ENCODE measurements around the gene SLC2A11. TPM values are rescaled to one million over a fixed set of nuclear protein-coding genes. Genes with fewer than 3 reads are reported as not detected.

The SLC2A11 gene
- 10.3 and 14.2 TPM in 2 replicates for total RNA-seq

GRCh38 chr22:23857606-23858483, at the start of gene SLC2A11:
SLC2A11 (plus strand) TSS chr22:23857875; CDS start chr22:23858000, 125 bp downstream.

GRCh38 chr22:23838681-23839468, 18.8 kb upstream of the SLC2A11 start, which contains the start of gene DERL3:
DERL3 (minus strand) TSS chr22:23839006; CDS start chr22:23838987, 19 bp downstream.

GRCh38 chr22:23893945-23894709, 36.5 kb downstream of the SLC2A11 start, which contains the start of gene MIF:
MIF (plus strand) TSS chr22:23894383; CDS start chr22:23894475, 92 bp downstream.

Other genes starting within 250 kb of the SLC2A11 start
- gene DRICH1, start 225.6 kb upstream of the SLC2A11 start, total RNA-seq, result not detected in 2 replicates
- not detected in 2 replicates for gene RGL4, start 166.9 kb upstream of the SLC2A11 start, total RNA-seq
- gene ZNF70, start 106.8 kb upstream of the SLC2A11 start, total RNA-seq, result 2.8 and 4.1 TPM in 2 replicates
- gene VPREB3, start 103.5 kb upstream of the SLC2A11 start, total RNA-seq, result 0.25 TPM in 1 of 2 replicates, not detected in the other
- gene C22orf15, start 94.9 kb upstream of the SLC2A11 start, total RNA-seq, result 0.65 and 2.7 TPM in 2 replicates
- 10.9 and 40.6 TPM in 2 replicates for gene CHCHD10, start 89.9 kb upstream of the SLC2A11 start, total RNA-seq
- 12.5 and 117 TPM in 2 replicates for gene MMP11, start 85.0 kb upstream of the SLC2A11 start, total RNA-seq
- gene SMARCB1, start 70.9 kb upstream of the SLC2A11 start, total RNA-seq, result 110 and 127 TPM in 2 replicates
- 0.63 and 3.9 TPM in 2 replicates for gene DERL3, start 18.9 kb upstream of the SLC2A11 start, total RNA-seq
- 972 and 986 TPM in 2 replicates for gene MIF, start 36.5 kb downstream of the SLC2A11 start, total RNA-seq
- 0.98 and 28.6 TPM in 2 replicates for gene GSTT2B, start 103.3 kb downstream of the SLC2A11 start, total RNA-seq
- gene DDTL, start 109.0 kb downstream of the SLC2A11 start, total RNA-seq, result 0.65 and 2.9 TPM in 2 replicates
- 171 and 191 TPM in 2 replicates for gene DDT, start 116.6 kb downstream of the SLC2A11 start, total RNA-seq
- 0.98 and 2.5 TPM in 2 replicates for gene GSTT2, start 122.3 kb downstream of the SLC2A11 start, total RNA-seq
- not detected in 2 replicates for gene GSTT4, start 147.6 kb downstream of the SLC2A11 start, total RNA-seq
- gene CABIN1, start 153.4 kb downstream of the SLC2A11 start, total RNA-seq, result 31.0 and 48.2 TPM in 2 replicates